T-helper 9 cell (primary cell): ENCODE data around the gene GPS1.

Experiments used
- DNase-seq: peaks from one replicate; pipeline ENCODE4 v3.0.0-alpha.2; 2020
- total RNA-seq, 2 donors: gene quantifications; one replicate each; lab custom pipeline; 2026; lab: John Stamatoyannopoulos, UW

The GPS1 gene
- 61.5 to 89.5 reads per million in 2 donors for total RNA-seq

DNA sequence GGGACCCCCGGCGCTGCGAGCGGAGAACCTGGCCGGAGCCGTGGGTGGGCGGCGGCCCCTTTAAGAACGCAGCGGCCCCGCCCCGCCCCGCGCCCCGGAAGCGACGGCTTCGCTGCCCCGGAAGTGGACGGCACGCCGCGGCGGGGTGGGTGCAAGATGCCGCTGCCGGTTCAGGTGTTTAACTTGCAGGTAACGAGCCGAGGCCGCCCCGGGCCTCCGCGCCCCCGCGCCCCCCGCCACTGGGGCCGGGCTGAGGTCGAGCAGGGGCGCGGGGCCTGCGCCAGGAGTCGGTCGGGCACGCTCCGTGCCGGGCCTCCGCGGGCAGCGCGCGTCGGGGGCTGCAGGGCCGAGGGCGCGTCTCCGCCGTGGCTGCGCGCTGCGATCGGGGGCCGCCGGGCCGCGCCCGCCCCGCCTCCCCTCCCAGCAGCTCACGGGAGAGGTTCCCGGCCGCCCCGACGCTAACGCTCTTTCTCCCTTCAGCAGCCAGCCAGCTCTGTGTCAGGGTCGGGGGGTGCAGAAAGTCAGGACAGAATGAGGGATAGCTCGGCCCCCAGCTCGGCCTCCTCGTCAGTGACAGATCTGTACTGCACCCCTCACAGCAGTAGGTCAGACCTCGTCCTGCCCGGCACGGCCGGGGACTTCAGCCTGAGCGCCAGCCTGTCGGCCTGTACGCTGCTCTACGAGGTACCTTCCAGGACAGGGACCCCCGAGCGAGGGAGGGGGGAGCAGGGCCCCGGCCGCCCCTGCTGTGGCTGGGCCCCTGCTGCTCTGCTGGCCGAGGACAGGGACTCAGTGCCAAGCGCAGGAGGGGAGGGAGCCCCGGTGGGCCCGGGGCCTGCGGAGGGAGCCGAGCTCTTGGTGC lies at the start of gene GPS1, which contains the start of gene RFNG:
Gene GPS1, plus strand, starts transcription at position 123 of the 862 bp plus-strand sequence. Its CDS starts 34 bp downstream, at position 157.
Gene RFNG, minus strand, starts transcription at position 36 of the 862 bp plus-strand sequence. CDS start 45 bp downstream, outside the sequence.
- DNase-seq = peak; percentile 75

- no peak for DNase-seq
These were observed 48.0 kb upstream of the GPS1 start for GRCh38 chr17:82003411-82004381.

GRCh38 chr17:82004517-82005455 lies 46.9 kb upstream of the GPS1 start:
- DNase-seq = no peak

DNA sequence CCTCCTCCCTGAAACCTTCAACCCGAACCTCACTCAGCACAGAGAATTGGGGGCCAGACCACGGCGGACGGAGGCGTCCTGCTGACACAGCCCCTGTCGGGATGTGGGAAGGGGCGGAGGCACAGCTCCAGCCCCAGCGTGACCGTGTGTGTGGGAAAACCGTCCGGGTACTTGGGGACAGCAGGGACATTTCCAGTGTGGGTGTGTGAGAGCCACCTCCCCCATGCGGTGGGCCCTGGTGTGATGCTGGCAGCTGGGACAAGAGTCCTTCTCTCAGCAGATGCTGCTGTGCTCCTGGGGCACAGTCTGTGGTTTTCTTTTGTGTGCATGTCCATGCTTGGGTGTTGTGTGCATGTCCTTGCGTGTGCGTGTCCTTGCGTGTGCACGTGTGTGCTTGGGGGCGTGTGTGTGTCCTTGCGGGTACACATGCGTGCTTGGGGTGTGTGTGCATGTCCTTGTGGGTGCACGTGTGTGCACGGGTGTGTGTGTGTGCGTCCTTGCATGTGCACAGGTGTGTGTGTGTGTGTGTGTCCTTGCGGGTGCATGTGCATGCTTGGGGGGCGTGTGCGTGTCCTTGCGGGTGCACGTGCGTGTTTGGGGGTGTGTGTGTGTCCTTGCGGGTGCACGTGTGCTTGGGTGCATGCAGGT lies 45.9 kb upstream of the GPS1 start:
- no peak for DNase-seq

DNA sequence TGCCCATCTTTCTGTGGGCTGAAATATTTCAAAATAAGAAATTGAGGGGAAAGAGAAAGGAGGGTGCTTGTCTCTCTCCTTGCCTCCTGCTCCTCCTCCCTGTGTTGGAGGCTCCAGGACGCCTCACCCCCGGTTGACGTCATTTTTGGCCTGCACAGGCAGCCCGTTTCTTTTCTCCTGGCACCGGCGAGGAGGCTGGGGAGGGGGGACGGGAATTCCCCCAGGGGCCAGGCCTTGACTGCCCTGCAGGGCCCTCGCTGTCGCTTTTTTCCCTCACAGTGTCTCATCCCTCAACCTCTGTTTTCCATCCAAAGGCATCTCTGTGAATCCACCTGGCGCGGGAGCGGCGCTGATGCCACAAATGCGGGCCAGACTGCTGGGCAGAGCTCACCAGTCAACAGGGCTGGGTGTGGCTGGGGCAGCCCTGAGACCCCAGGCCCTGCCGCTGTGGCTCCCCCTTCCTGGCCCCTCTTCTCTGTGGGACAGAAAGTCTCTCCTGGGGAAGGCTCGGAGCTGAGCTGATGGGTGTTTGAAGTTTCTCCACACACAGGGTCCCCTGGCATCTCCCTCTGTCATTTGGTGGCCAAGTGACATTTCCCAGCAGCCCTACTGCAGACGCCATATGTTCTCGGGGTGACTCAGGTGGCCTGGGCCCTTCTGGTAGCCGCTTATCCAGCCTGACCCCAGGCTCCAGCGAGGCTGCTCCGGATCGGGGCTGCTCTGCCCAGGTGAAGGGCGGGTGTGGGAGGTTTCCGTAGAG lies 45.0 kb upstream of the GPS1 start:
- no peak for DNase-seq

- DNase-seq = no peak
These were observed 44.5 kb upstream of the GPS1 start for GRCh38 chr17:82007228-82007494.

DNA sequence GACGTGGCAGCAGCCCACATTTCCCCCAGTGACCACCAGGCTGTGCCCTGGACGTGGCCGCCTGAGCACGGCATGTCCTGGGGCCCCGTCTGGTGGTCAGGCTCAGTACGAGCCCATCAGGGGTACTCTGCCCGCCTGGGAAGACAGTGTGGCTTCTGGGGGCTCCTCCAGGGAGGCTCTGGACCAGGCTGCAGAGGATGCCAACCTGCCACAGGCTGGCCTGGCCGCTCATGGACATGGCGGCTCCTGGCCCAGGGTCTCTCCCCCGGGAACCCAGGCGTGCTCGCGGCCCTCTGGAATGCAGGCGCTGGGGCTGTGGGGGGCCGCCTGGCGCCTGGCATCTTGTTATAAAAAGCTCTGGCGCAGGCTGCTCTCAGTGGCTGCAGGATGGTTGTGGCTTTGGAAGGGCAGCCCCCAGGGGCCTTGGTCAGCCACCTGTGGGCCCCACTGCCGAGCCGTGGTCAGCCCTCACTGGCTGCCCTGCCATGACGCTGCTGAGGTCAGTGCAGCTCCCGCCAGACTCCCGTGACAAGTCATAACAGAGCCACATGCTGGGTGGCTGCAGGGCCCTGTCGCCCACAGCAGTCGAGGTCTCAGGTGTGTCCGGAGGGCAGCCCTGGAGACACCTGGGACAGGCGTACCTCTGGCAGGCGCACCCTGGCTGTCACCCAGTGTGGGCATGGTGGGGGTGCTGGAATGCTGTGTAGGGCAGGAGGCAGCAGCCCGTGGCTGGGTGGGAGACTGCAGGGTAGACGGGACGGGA lies 44.0 kb upstream of the GPS1 start:
- no peak for DNase-seq

- DNase-seq = no peak
These were observed 43.3 kb upstream of the GPS1 start for GRCh38 chr17:82008258-82008940.

DNA sequence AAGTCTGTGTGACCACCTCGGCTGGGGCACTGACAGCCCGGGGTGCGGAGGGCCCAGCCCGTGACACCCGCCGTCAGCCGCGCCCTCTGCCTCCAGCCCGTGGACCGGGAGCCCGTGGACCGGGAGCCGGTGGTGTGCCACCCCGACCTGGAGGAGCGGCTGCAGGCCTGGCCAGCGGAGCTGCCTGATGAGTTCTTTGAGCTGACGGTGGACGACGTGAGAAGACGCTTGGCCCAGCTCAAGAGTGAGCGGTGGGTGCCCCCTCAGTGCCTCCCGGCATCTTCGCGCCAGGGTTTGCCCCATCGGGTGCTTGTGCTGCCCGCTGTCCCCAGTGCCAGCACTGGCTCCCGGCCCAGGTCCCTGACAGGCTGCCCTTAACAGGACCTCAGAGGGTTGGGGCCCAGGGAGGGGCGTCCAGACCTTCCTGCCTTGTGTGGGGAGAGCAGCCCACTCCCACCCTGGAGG lies 42.7 kb upstream of the GPS1 start:
- DNase-seq = no peak

- DNase-seq = no peak
These were observed 42.3 kb upstream of the GPS1 start for GRCh38 chr17:82009413-82009812.

GRCh38 chr17:82010575-82011525 lies 40.8 kb upstream of the GPS1 start:
- no peak for DNase-seq

- no peak for DNase-seq
These were observed 40.0 kb upstream of the GPS1 start for GRCh38 chr17:82011617-82012187.

GRCh38 chr17:82012261-82012639 lies 39.4 kb upstream of the GPS1 start:
- no peak for DNase-seq

DNA sequence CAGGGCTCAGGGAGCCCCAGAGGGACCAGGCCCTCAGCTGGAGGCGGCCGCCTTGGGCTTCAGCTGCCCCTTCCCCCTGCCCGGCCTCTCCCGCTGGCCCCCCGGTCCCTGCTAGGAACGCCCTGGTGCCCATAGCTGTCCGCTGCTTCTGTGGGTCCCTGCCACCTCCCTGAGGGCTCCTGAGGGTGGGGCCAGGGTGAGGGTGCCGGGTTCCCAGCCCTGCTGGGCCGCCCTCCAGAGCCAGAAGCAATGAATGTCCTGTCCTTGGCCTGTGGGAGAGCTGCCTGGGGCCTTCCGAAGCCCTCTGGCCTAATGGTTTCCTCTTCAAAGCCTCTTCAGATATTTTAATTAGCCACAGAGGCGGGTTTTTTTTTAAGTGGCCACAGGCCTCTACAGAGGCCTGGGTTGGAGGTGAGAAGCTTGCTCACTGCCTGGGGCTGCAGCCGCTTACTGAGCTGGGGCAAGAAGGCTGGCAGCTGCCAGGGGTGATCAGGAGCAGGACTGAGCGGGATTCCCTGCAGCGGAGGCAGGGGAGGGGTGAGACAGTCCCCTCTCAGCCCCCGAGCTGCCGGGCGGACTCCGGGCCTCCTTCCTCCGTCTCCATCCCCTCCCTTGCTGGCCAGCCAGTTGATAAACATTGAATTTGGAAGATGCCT lies 38.9 kb upstream of the GPS1 start:
- no peak for DNase-seq

DNA sequence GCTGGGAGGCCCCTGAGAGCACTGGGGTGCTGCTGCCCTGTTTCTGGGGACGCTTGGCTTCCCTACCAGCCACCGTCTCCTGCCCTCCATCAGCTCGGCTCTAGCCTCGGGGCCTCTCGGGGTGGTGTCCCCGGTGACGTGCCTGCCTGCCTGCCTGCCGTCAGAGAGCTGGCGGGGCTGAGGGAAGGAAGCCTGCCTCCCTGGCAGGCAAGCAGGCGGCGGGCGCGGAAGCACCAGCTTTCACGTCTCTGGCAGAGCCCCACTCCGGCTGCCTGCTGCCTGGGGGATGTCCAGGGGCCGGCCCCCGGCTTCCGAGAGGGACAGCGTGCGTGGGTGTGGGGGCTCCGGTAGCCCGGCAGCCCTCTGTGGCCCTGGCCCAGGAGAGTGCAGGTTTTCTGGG lies 38.4 kb upstream of the GPS1 start:
- no peak for DNase-seq

- no peak for DNase-seq
These were observed 37.9 kb upstream of the GPS1 start for GRCh38 chr17:82013772-82014321.

DNA sequence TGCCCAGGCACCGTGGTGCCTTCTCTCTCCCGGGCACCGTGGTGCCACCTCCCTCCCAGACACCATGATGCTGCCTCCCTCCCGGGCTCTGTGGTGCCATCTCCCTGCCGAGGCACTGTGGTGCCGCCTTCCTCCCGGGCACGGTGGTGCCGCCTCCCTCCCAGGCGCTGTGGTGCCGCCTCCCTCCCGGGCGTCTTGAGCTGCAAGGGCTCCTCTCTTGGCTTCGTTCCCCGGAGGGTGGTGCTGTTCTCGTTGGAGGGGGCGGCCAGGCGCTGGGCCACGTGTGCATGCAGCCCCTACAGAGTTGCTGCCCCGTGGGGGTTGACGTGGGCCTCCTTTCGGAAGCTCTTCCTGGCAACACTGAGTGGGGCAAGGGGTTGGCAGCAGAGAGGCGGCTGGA lies 37.3 kb upstream of the GPS1 start:
- DNase-seq = no peak
